HepG2 (cell line): ENCODE measurements around the gene ASTN2.

ENCODE experiments used
- ARNTL ChIP-seq: sonication (generic); formaldehyde crosslinking; IDR thresholded peaks from 2 replicates; pipeline ENCODE4 v1.4.0; 2020; ENCODE audit warnings: mild to moderate bottlenecking, missing genetic modification reagents
- CREM ChIP-seq, 2 experiments: sonication (generic) in 1 of 2; formaldehyde crosslinking in 1 of 2; IDR thresholded peaks; 2 replicates each; pipeline versions ENCODE4 v1.4.0 to v1.6.1; 2016 to 2020; ENCODE audit warnings: antibody characterized with exemption in 1 of 2, mild to moderate bottlenecking in 1 of 2, missing genetic modification reagents in 1 of 2
- CTCF ChIP-seq: sonication (generic); formaldehyde crosslinking; IDR thresholded peaks from 2 replicates; pipeline ENCODE4 v1.5.0; 2020; ENCODE audit warnings: mild to moderate bottlenecking, missing genetic modification reagents, moderate library complexity
- DBP ChIP-seq: sonication (generic); formaldehyde crosslinking; IDR thresholded peaks from 2 replicates; pipeline ENCODE4 v1.4.0; 2020; ENCODE audit warnings: missing genetic modification reagents; ENCODE audit errors: not compliant biosample characterization
- FOXJ3 ChIP-seq: sonication (generic); formaldehyde crosslinking; IDR thresholded peaks from 2 replicates; pipeline ENCODE4 v1.4.0; 2020; ENCODE audit warnings: missing genetic modification reagents, mild to moderate bottlenecking, borderline replicate concordance
- KDM3A ChIP-seq: IDR thresholded peaks from 2 replicates; pipeline ENCODE4 v1.6.1; 2018; ENCODE audit warnings: low read depth, missing compliant biosample characterization
- MAX ChIP-seq: IDR thresholded peaks from 2 replicates; pipeline ENCODE4 v1.6.1; 2012; ENCODE audit warnings: inconsistent platforms
- MTF1 ChIP-seq: sonication (generic); formaldehyde crosslinking; IDR thresholded peaks from 2 replicates; pipeline ENCODE4 v1.5.0; 2020; ENCODE audit warnings: missing genetic modification reagents
- ONECUT2 ChIP-seq: sonication (generic); formaldehyde crosslinking; IDR thresholded peaks from 2 replicates; pipeline ENCODE4 v1.4.0; 2020; ENCODE audit warnings: missing genetic modification reagents
- RNF2 ChIP-seq: fragments of 450-650 bp; conservative IDR thresholded peaks from 2 replicates; pipeline ENCODE4 v1.6.1; 2016; ENCODE audit warnings: low read depth
- SNAPC2 ChIP-seq: sonication (generic); formaldehyde crosslinking; IDR thresholded peaks from 2 replicates; pipeline ENCODE4 v1.8.1; 2022; ENCODE audit warnings: mild to moderate bottlenecking, missing genetic modification reagents
- ZMYM4 ChIP-seq: sonication (generic); formaldehyde crosslinking; IDR thresholded peaks from 2 replicates; pipeline ENCODE4 v1.8.1; 2023; ENCODE audit warnings: mild to moderate bottlenecking, missing genetic modification reagents
- ZNF800 ChIP-seq: sonication (generic); formaldehyde crosslinking; IDR thresholded peaks from 2 replicates; pipeline ENCODE4 v1.4.0; 2020; ENCODE audit warnings: missing genetic modification reagents

GRCh38 chr9:116541402-116541801 lies 873.5 kb downstream of the ASTN2 start:
- TF ChIP-seq FOXJ3 (CRISPR knock-in tag) (no peak), RNF2 (no peak), CTCF (no peak), MAX (no peak), SNAPC2 (CRISPR knock-in tag) (no peak), CREM (IDR thresholded peaks at IDR 0.05) (no peak), CREM (CRISPR knock-in tag; IDR thresholded peaks at IDR 0.05) (no peak), ZNF800 (CRISPR knock-in tag) (no peak), MTF1 (CRISPR knock-in tag) (no peak), ARNTL (no peak), KDM3A (CRISPR knock-in tag) (no peak), ONECUT2 (CRISPR knock-in tag) (no peak), ZMYM4 (CRISPR knock-in tag) (no peak), DBP (no peak)
